Measurements from ENCODE around the gene PAGE2B.
"Not testable (repeated sequence)": the region's sequence is repeated elsewhere in the genome, so short reads cannot be mapped to it uniquely, and the experiment has no call there.

The PAGE2B gene

DNA sequence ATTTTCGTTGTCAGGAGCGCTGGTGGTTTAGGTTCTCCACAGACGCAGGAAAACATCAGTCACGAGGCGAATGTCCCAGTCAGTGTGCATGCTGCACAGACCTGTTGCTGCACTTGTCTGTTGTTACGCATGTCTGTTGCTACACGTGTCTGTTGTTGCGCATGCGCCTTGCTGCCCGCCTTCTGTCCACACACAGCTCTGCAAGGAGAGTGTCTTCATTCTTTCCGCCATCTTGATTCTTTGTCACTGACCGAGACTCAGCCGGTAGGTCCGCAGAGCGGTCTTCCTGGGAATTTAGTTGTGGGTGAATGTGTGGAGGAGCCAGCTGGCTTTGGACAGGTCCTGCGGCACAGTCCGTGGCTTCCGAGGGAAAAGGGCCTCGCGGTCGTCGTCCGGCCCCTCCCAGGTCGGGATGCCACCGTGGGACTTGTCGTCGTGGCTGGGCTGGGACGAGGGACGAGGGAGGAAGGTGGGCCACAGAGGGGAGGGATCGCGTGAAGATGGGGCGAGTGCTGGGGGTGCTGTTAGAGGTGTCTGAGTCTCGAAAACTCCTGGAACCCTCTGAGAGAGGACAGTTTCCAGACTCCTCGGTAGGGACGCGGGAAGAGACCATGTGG, at the start of gene PAGE2B:
TSS of gene PAGE2B (plus strand) at position 180 of the 617 bp plus-strand sequence. CDS start 1,012 bp downstream, outside the sequence.
- DNase-seq: no peak

DNA sequence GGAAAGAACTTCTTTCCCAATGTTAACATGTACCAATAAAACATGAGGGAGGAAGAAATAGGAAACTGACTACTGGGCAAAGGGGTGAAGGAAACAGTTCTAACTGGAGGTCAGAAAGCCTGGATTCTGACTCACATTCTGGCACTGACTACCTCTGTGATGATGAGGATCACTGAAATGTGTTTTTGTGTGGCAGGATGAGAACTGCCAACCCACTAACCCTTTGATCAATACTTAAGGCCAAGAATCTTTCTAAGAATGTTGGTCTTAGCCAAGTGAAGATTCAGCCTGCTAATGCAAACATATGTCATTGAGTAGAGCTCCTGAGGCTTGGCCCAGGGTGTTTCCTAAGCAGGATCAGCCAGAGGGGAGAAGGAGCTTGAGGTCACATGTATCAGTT, 48.7 kb upstream of the PAGE2B start:
- no peak for DNase-seq

GRCh38 chrX:55026840-55027239, 48.0 kb upstream of the PAGE2B start:
- no peak for DNase-seq

- DNase-seq: no peak
These were observed 46.8 kb upstream of the PAGE2B start for GRCh38 chrX:55028040-55028439.

- no peak for DNase-seq
These were observed 46.2 kb upstream of the PAGE2B start for GRCh38 chrX:55028611-55029010.

DNA sequence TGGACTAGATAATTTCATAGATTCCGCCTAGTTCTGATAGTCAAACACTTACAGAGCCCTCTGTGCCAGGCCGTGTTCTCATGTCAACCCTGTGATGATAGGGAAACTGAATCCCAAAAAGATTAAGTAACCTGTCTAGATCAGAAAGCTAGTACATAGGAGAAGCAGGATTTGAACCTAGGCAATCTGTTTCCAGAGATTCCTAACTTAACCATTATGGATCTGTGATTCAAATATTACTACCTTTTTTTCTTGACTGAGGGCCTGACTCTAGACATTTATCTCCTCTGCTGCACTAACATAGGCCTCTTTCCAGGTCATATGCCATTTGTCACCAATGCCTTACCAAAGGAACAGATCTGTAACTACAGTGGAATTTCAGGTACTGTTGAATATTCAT, 45.5 kb upstream of the PAGE2B start:
- DNase-seq: no peak

- DNase-seq: no peak
These were observed 44.3 kb upstream of the PAGE2B start, which contains the start of gene ALAS2 for GRCh38 chrX:55030271-55031205. ALAS2 (minus strand) TSS chrX:55030977; CDS start chrX:55026000, 4,977 bp downstream.

- DNase-seq: no peak
These were observed 41.4 kb upstream of the PAGE2B start for GRCh38 chrX:55033429-55033828.

GRCh38 chrX:55039471-55039870, 35.4 kb upstream of the PAGE2B start:
- no peak for DNase-seq

DNA sequence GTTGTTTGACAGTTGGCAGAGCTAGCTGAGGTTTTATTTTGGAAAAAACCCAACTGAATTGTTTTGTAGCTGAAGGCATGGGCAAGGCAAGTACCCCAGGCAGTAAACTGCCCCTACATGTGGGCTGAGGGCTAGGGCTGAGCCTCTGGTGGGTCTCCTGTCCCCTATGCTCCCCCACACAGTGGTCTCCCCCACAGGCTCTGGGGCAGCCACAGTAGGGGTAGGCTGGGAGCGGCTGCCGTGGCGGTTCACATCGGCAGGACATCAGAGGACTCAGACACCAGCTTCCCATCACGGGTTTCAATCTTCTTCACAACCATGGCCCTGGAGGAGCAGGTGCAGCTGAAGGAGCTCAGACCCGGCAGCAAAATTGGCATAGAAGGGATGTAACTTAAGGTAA, 33.3 kb upstream of the PAGE2B start:
- no peak for DNase-seq

- DNase-seq: not testable (repeated sequence)
These were observed 24.2 kb upstream of the PAGE2B start for GRCh38 chrX:55050599-55050998.

DNA sequence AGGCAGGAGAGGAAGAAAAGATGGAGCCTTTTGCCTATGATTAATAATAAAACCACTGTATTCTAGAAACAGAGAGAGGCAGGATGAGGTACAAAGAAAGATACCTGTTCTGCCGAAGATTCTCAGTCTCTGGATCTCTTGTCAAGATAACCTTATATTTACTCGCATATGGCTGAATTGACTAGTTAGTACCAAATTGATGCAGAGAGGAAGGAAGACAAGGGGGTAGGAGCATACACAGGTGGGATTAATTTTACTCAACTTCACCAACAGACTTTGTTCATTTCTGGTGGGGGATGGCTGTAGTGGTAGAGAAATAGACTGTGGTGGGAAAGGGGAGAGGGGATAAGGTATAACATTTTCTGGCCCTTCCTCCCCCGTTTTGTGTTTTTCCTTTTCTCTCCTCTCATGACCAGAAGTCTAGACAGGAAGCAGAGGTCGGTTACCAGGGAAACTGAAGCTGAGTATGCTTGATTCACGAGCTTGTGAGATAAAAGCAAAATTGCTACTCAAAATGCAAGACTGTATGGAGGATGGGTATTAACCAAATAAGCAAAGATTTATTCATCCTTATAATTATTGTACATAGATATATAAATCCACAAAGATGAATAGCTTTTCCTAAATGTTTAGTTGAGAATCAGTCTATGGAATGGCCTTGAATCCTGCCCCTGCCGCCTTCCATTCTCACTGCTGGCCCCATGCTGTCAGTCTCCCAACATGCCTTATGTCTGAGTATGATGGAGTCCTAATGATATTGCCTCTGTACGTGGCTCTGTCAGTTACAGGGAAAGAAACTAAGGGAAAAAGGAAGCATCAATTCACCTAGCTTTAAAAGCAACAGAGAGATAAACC, 17.8 kb upstream of the PAGE2B start:
- no peak for DNase-seq

DNA sequence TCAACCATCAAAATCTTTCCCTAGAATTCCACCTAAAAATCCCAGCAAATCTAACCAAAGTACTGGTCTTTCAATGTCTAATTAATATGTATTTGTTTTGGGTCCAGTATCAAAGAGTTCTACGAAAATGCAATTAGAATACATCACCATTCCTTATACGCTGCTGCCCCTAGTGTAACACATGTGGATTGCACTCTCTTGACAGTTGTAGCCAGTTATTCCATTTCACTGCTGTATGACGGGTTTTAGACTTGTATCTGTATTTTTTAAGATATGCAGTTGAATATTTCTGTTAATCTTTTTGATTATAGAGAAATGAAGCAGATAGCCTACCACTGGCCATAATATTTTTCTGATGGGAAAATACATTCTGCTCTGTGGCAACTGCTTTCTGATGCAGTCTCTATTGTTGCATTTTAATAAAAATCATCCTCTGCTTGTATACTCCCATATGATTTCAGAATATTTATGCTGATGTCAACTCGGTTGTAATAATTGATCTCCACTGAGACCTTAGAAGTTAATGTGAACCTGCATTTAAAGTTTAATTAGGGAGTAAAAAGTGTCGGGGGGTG, 17.1 kb upstream of the PAGE2B start:
- no peak for DNase-seq

DNA sequence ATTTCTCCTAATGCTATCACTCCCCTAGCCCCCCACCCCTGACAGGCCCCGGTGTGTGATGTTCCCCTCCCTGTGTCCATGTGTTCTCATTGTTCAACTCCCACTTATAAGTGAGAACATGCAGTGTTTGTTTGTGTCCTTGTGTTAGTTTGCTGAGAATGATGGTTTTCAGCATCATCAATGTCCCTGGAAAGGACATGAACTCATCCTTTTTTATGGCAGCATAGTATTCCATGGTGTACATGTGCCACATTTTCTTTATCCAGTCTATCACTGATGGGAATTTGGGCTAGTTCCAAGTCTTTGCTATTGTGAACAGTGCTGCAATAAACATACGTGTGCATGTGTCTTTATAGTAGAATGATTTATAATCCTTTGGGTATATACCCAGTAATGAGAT, 7.7 kb upstream of the PAGE2B start:
- not testable (repeated sequence) for DNase-seq

GRCh38 chrX:55072286-55072685, 2.5 kb upstream of the PAGE2B start:
- DNase-seq: no peak

DNA sequence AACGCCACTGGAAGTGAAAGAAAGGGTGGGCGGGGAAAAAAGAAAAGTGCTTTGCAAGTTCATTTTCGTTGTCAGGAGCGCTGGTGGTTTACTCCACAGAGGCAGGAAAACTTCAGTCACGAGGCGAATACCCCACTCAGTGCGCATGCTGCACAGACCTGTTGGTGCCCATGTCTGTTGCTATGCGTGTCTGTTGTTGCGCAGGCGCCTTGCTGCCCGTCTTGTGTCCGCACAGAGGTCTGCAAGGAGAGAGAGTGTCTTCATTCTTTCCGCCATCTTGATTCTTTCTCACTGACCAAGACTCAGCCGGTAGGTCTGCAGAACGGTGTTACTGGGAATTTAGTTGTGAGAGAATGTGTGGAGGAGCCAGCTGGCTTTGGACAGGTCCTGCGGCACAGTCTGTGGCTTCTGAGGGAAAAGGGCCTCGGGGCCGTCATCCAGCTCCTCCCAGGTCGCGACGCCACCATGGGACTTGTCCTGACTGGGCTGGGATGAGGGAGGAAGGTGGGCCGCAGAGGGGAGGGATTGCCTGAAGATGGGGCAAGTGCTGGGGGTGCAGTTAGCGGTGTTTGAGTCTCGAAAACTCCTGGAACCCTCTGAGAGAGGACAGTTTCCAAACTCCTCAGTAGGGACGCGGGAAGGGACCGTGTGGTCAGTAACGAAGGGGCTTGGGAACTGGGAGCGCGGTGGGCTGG, 14.1 kb downstream of the PAGE2B start, which contains the start of gene PAGE2:
TSS of gene PAGE2 (plus strand) at position 224 of the 695 bp plus-strand sequence. CDS start 1,003 bp downstream, outside the sequence.
- DNase-seq: no peak

DNA sequence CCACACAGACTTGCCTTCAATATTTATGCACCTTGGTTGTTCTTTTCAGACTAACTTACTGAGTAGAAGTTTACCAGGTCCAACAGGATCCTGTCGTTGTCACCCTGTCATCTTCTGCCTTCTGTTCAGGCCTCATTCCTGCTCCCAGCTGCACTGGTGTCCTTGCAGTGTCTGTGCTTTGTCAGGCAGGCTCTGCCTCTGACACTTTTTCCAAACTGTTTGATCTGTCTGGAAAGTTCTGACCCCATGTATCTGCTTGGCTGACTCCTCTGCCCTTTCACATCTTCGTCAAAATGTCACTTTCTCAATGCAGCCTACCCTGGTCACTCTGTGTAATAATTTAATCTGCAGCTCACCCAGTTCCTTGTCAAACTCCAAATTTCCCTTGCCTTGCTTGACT, 23.9 kb downstream of the PAGE2B start:
- DNase-seq: no peak

DNA sequence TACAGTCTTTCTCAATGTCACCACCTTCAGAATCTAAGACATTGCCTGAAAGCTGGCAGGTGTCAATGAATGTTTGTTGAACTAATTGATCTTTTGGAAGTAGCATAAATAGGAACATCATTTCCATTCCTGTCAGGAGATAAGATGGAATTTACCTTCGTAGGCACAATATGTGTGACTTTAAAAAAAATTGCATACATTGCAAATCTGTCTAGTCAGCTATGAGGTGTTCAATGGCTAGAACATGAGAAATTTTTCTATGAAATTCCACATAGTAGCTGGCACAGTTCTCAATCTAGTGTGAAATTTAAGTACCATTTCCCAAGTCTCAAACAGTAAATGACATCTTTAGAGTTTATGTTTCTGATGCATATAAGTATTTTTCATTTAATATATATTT, 24.3 kb downstream of the PAGE2B start:
- DNase-seq: no peak

- no peak for DNase-seq
These were observed 27.9 kb downstream of the PAGE2B start for GRCh38 chrX:55102754-55103153.

DNA sequence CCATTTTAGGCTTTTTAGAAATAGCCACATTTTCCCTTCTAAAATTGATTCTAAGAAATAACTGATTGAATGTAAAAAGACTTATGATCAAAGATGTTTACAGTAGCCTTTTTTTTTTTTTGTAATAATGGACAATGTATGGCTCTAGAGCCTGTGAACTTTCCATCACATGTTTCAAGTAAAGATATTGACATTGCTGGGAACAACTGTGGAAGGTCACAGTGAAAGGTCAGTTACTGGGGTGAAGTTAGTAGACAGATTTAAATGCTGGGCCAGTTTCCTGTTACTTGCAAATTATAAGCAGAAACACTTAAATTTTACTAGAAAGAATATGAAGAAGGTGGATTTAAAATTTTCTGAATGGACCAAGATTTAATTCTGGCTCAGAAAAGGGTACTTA, 32.4 kb downstream of the PAGE2B start:
- DNase-seq: no peak

GRCh38 chrX:55107911-55108310, 33.1 kb downstream of the PAGE2B start:
- DNase-seq: no peak

- DNase-seq: no peak
These were observed 34.5 kb downstream of the PAGE2B start for GRCh38 chrX:55109306-55109705.

All from stimulated activated CD4-positive, alpha-beta T cell treated with anti-CD3 and anti-CD28 coated beads, Interleukin-4, amount 100 ng/mL, for 1 hour (primary cell).